SK-N-SH (cell line): ENCODE measurements around the gene LDAH. TPM values are rescaled to one million over a fixed set of nuclear protein-coding genes. Genes with fewer than 3 reads are reported as not detected.

Source experiments
- CTCF ChIA-PET: fragments of 300-600, 350-600 bp; formaldehyde crosslinking; extraction: SDS; loops from one replicate; lab custom pipeline; 2021; lab: Yijun Ruan, JAX
- POLR2A ChIA-PET: fragments of 350-600 bp; sonication (Branson Sonifier 250); formaldehyde crosslinking; extraction: SDS; loops from one replicate; lab custom pipeline; 2020; ENCODE audit warnings: antibody characterized with exemption, inconsistent platforms; lab: Yijun Ruan, JAX
- DNase-seq: peaks from one replicate; pipeline ENCODE4 v3.0.0; 2012
- H2AFZ ChIP-seq: fragments of 200-600 bp; sonication (generic); 2 replicates; pipeline ENCODE4 v1.8.1; 2016; ENCODE audit warnings: antibody characterized with exemption, mild to moderate bottlenecking, low read depth
- H3F3A ChIP-seq: fragments of 200-600 bp; sonication (generic); replicated peaks from 2 replicates; pipeline ENCODE3; 2016; ENCODE audit warnings: antibody characterized with exemption, mild to moderate bottlenecking; ENCODE audit not compliant: insufficient read depth
- H3K27ac ChIP-seq, 2 experiments: fragments of 200-500 bp in 1 of 2; fragments of 200-600 bp in 1 of 2; sonication (Bioruptor generic) in 1 of 2; sonication (generic), shearing (Covaris generic) in 1 of 2; 2 replicates each; pipeline versions ENCODE4 v1.5.1 to v1.6.1; 2014 to 2016; ENCODE audit warnings: low read depth in 2 of 2, inconsistent platforms in 1 of 2, low read length in 1 of 2, mild to moderate bottlenecking in 1 of 2, mixed read lengths in 1 of 2
- H3K27me3 ChIP-seq: fragments of 200-600 bp; sonication (generic), shearing (Covaris generic); 2 replicates; pipeline ENCODE4 v1.6.1; 2016; ENCODE audit warnings: mixed run types; ENCODE audit not compliant: insufficient read depth
- H3K36me3 ChIP-seq, 2 experiments: fragments of 200-500 bp in 1 of 2; fragments of 200-600 bp in 1 of 2; sonication (Bioruptor generic) in 1 of 2; sonication (generic) in 1 of 2; replicated peaks in 1 of 2; 2 replicates each; pipeline versions ENCODE3 to v1.5.1; 2014 to 2016; ENCODE audit warnings: low read length in 1 of 2, mild to moderate bottlenecking in 1 of 2; ENCODE audit not compliant: insufficient read depth in 2 of 2, control insufficient read depth in 1 of 2
- H3K4me1 ChIP-seq, 2 experiments: fragments of 200-500 bp in 1 of 2; fragments of 200-600 bp in 1 of 2; sonication (Bioruptor generic) in 1 of 2; sonication (generic), shearing (Covaris generic) in 1 of 2; 2 replicates each; pipeline versions ENCODE4 v1.5.1 to v1.6.1; 2014 to 2016; ENCODE audit warnings: low read depth in 1 of 2, low read length in 1 of 2, mixed run types in 1 of 2; ENCODE audit not compliant: insufficient read depth in 2 of 2, control insufficient read depth in 1 of 2
- H3K4me2 ChIP-seq: fragments of 200-600 bp; sonication (generic), shearing (Covaris generic); 2 replicates; pipeline ENCODE4 v1.6.1; 2017; ENCODE audit warnings: mixed run types
- H3K4me3 ChIP-seq, 2 experiments: fragments of 200-500 bp in 1 of 2; fragments of 200-600 bp in 1 of 2; sonication (Bioruptor generic) in 1 of 2; sonication (generic), shearing (Covaris generic) in 1 of 2; 2 replicates each; pipeline versions ENCODE4 v1.5.1 to v1.8.1; 2014 to 2016; ENCODE audit warnings: low read depth in 2 of 2, inconsistent platforms in 1 of 2, low read length in 1 of 2, mild to moderate bottlenecking in 1 of 2, mixed read lengths in 1 of 2, moderate library complexity in 1 of 2
- H3K79me2 ChIP-seq: fragments of 200-600 bp; sonication (generic); 2 replicates; pipeline ENCODE4 v1.8.1; 2017; ENCODE audit warnings: mild to moderate bottlenecking; ENCODE audit not compliant: insufficient read depth
- H3K9ac ChIP-seq: fragments of 200-600 bp; sonication (generic); 2 replicates; pipeline ENCODE4 v1.6.1; 2017; ENCODE audit warnings: mixed run types
- H3K9me2 ChIP-seq: fragments of 200-600 bp; sonication (generic); 2 replicates; pipeline ENCODE4 v1.6.1; 2017; ENCODE audit warnings: mixed run types
- H3K9me3 ChIP-seq: fragments of 200-600 bp; sonication (generic); 2 replicates; pipeline ENCODE4 v1.6.1; 2017; ENCODE audit warnings: mixed run types, mild to moderate bottlenecking, moderate library complexity
- H4K20me1 ChIP-seq: fragments of 200-600 bp; sonication (generic); 2 replicates; pipeline ENCODE4 v1.6.1; 2017; ENCODE audit warnings: mild to moderate bottlenecking, mixed run types; ENCODE audit not compliant: insufficient read depth
- CHD2 ChIP-seq: fragments of 150-350 bp; IDR thresholded peaks from 2 replicates; pipeline ENCODE4 v1.6.1; 2018; ENCODE audit warnings: low read length; ENCODE audit not compliant: partially characterized antibody
- CTCF ChIP-seq: fragments of 200-600 bp; sonication (generic); IDR thresholded peaks from 2 replicates; pipeline ENCODE4 v1.6.1; 2017; ENCODE audit warnings: antibody characterized with exemption, mild to moderate bottlenecking, moderate library complexity
- ELF1 ChIP-seq: IDR thresholded peaks from 2 replicates; pipeline ENCODE4 v1.4.0; 2012
- EP300 ChIP-seq, 2 experiments: IDR thresholded peaks; 2 replicates each; pipeline versions ENCODE4 v1.4.0 to v1.6.1; 2012; ENCODE audit warnings: borderline replicate concordance in 1 of 2, low read depth in 1 of 2, low read length in 1 of 2
- FOSL2 ChIP-seq: IDR thresholded peaks from 2 replicates; pipeline ENCODE4 v1.4.0; 2012; ENCODE audit warnings: low read depth, mild to moderate bottlenecking, moderate library complexity, borderline replicate concordance
- FOXJ3 ChIP-seq: sonication (generic); formaldehyde crosslinking; IDR thresholded peaks from 2 replicates; pipeline ENCODE4 v1.5.1; 2020; ENCODE audit warnings: mild to moderate bottlenecking, missing genetic modification reagents
- FOXM1 ChIP-seq: IDR thresholded peaks from 2 replicates; pipeline ENCODE4 v1.4.0; 2012; ENCODE audit warnings: low read depth, mild to moderate bottlenecking
- IRF3 ChIP-seq: fragments of 150-350 bp; IDR thresholded peaks from 2 replicates; pipeline ENCODE4 v1.6.1; 2016; ENCODE audit warnings: mild to moderate bottlenecking, low read depth, low read length
- NRF1 ChIP-seq: IDR thresholded peaks from 2 replicates; pipeline ENCODE4 v1.6.1; 2012; ENCODE audit warnings: low read depth, mild to moderate bottlenecking, low read length
- RAD21 ChIP-seq: IDR thresholded peaks from 2 replicates; pipeline ENCODE4 v1.6.1; 2012; ENCODE audit warnings: mild to moderate bottlenecking, low read length
- RCOR1 ChIP-seq: fragments of 150-350 bp; IDR thresholded peaks from 2 replicates; pipeline ENCODE4 v1.6.1; 2017; ENCODE audit warnings: antibody characterized with exemption, low read length
- SIN3A ChIP-seq: IDR thresholded peaks from 2 replicates; pipeline ENCODE4 v1.6.1; 2012; ENCODE audit warnings: low read depth, mild to moderate bottlenecking, low read length, moderate library complexity, borderline replicate concordance
- USF1 ChIP-seq: IDR thresholded peaks from 2 replicates; pipeline ENCODE4 v1.4.0; 2012; ENCODE audit warnings: low read depth, borderline replicate concordance
- YY1 ChIP-seq: IDR thresholded peaks from 2 replicates; pipeline ENCODE4 v1.4.0; 2012; ENCODE audit warnings: low read depth, mild to moderate bottlenecking
- ZBTB33 ChIP-seq: IDR thresholded peaks from 2 replicates; pipeline ENCODE4 v1.4.0; 2012; ENCODE audit warnings: low read depth, borderline replicate concordance
- polyA plus RNA-seq, 3 experiments: library from polyadenylated mRNA; depleted of rRNA; stranded (reverse); fragments of >200 nt; gene quantifications; 2 replicates each; pipeline ENCODE4 v1.2.3, GENCODE V29; 2012

LDAH gene
- polyA plus RNA-seq, 1 of the 3 experiments (the other 2 are of a cell fraction), result 12.7 TPM

- no peak overlapping the region for H3K9ac ChIP-seq
- H3K27ac ChIP-seq, result no peak overlapping the region
- H2AFZ ChIP-seq, result no peak overlapping the region
- H3K27me3 ChIP-seq, result no peaks in the 10 kb centered on the region
- H3K4me1 ChIP-seq, result no peaks in the 10 kb centered on the region
- H3F3A ChIP-seq, result no peaks in the 10 kb centered on the region
- no peak overlapping the region for H3K4me2 ChIP-seq
- POLR2A ChIA-PET, result interaction anchor here (0.6 kb wide), 1 partner anchor 191 kb away, joined by 3 read pairs; no protein-coding TSS in a partner anchor
- no peak for DNase-seq
- H3K79me2 ChIP-seq, result no peaks in the 10 kb centered on the region
- CTCF ChIA-PET, result no interaction called here
- H3K4me3 ChIP-seq, result no peak overlapping the region
- no peaks in the 10 kb centered on the region for H3K9me2 ChIP-seq
- TF ChIP-seq SIN3A (no peak), IRF3 (no peak), YY1 (no peak), RCOR1 (no peak), RAD21 (peak; percentile 38), FOXJ3 (CRISPR knock-in tag) (no peak), CHD2 (no peak), ELF1 (no peak), USF1 (no peak), CTCF (peak; percentile 40), NRF1 (no peak), FOSL2 (no peak), FOXM1 (no peak), EP300 (IDR thresholded peaks at IDR 0.05; ENCODE audit: borderline replicate concordance in 1 of 2, low read depth in 1 of 2, low read length in 1 of 2) (no peak), ZBTB33 (no peak)
- H4K20me1 ChIP-seq, result no peaks in the 10 kb centered on the region
- H3K9me3 ChIP-seq, result no peaks in the 10 kb centered on the region
- peaks cover 2 to 6% of the 10 kb centered on the region in 2 experiments for H3K36me3 ChIP-seq
These were observed 67.6 kb downstream of the LDAH start for GRCh38 chr2:20755132-20755800.
